Heart left ventricle (tissue), 16 donors: ENCODE results near the gene SUMO3. TPM values are rescaled to one million over a fixed set of nuclear protein-coding genes. Genes with fewer than 3 reads are reported as not detected.
A peak's percentile ranks its signal among the peaks of the same experiment; 100 is the strongest.

ENCODE experiments used
- ATAC-seq, 4 donors: fragments of 200-7000 bp; cut with Tn5 transposase; one replicate each; pipeline ENCODE4 v1.9.1; 2020 to 2022; ENCODE audit warnings: moderate library complexity in 4 of 4, mild to moderate bottlenecking in 3 of 4, moderate number of reproducible peaks in 1 of 4
- DNase-seq, 5 donors: peaks; one replicate each; pipeline ENCODE4 v3.0.0-alpha.2; 2020
- H3K27ac ChIP-seq, 12 donors: fragments of 200-600 bp; sonication (generic) in 4 of 12; one replicate each; pipeline versions ENCODE4 v1.5.0 to v1.8.0; 2016 to 2022; ENCODE audit warnings: mild to moderate bottlenecking in 2 of 12
- H3K27me3 ChIP-seq, 9 donors: fragments of 200-600 bp; sonication (generic) in 2 of 9; one replicate each; pipeline versions ENCODE4 v1.5.1 to v1.8.0; 2016 to 2022; ENCODE audit warnings: mild to moderate bottlenecking in 3 of 9
- H3K36me3 ChIP-seq, 9 donors: fragments of 200-600 bp; sonication (generic) in 2 of 9; one replicate each; pipeline versions ENCODE4 v1.5.0 to v1.8.0; 2018 to 2022; ENCODE audit warnings: mild to moderate bottlenecking in 2 of 9
- H3K4me1 ChIP-seq, 12 donors: fragments of 200-600 bp; sonication (generic) in 4 of 12; one replicate each; pipeline versions ENCODE4 v1.5.0 to v1.8.0; 2016 to 2022; ENCODE audit warnings: mild to moderate bottlenecking in 3 of 12
- H3K4me3 ChIP-seq, 12 donors: fragments of 200-600 bp; sonication (generic) in 4 of 12; one replicate each; pipeline versions ENCODE4 v1.5.0 to v1.8.0; 2017 to 2022; ENCODE audit warnings: mild to moderate bottlenecking in 9 of 12, moderate library complexity in 4 of 12
- H3K9me3 ChIP-seq, 12 donors: fragments of 200-600 bp; sonication (generic) in 4 of 12; one replicate each; pipeline versions ENCODE4 v1.5.0 to v1.8.0; 2016 to 2022; ENCODE audit warnings: mild to moderate bottlenecking in 1 of 12
- POLR2A ChIP-seq, 2 donors: fragments of 450-650 bp; IDR thresholded peaks; one replicate each; pipeline ENCODE4 v1.6.1; 2017; ENCODE audit warnings: antibody characterized with exemption in 2 of 2, mild to moderate bottlenecking in 2 of 2, moderate library complexity in 2 of 2
- WGBS, 4 donors: extraction: QIAGEN DNeasy Blood & Tissue Kit in 2 of 4; methylation state at CpG; one replicate each; pipeline versions ENCODE4 v1.1.5 to v1.1.7; 2013 to 2018; 5-methylcytosine and 5-hydroxymethylcytosine counted together
- intact Hi-C, 10 donors: fragments of 100-400 bp; cut with DNase I; formaldehyde crosslinking; loops; one replicate each; pipeline versions ENCODE4 v1.11.1 to v1.14.2; 2022
- polyA plus RNA-seq, 2 donors: library from polyadenylated mRNA; stranded (reverse); fragments of 200-250 nt; gene quantifications; one replicate each; pipeline ENCODE4 v1.2.3, GENCODE V29; 2013
- total RNA-seq, 9 donors: library from RNA; depleted of rRNA in 2 of 9; stranded (reverse); fragments of >200 nt in 2 of 9; fragmentation: NEBNext Ultra II Directional in 3 of 9; extraction: Animal tissue kit (Norgen Biotek cat#: 25700) in 3 of 9; gene quantifications; one replicate each; pipeline versions ENCODE4 v1.1.0 to v1.2.4, GENCODE V29; 2016 to 2023
- TF ChIP-seq, protein P1 (sequence below), 12 donors: fragments of 200-600 bp; sonication (generic) in 4 of 12; IDR thresholded peaks; one replicate each; pipeline versions ENCODE4 v1.5.0 to v1.8.0; 2018 to 2022; ENCODE audit warnings: antibody characterized with exemption in 12 of 12, mild to moderate bottlenecking in 5 of 12
- donor health status: ischemic (EF 13 %, LVEDD 7.1; RV severe dilation, severe dysfunction).
- donor health status: healthy with polysubstance abuse.
- donor health status: DM: no; HTN: yes; CAD: no.
- donor health status: DM: no; HTN: no; CAD: no.
- donor health status: ischemic (EF 25% LVEDD 6.9; RV normal size, moderate dysfunction).
- donor health status: ischemic (EF 25% LVEDD 5.7; RV mildly dilated, moderate dysfunction).
- donor health status: healthy.
- donor health status: DM: yes; HTN: yes; CAD: no.
- donor health status: ischemic (EF 35%, LVEDD 5.7; RV mildly dilated, moderate dysfunction).
- donor health status: nonischemic (EF 11% LVEDD 7.7; RV severe dilation, severe dysfunction).
- donor health status: DM: yes; HTN: yes; CAD: no.
- donor health status: PGD.
- donor health status: ischemic (EF 29% LVEDD 5.4; RV normal size, mild dysfunction).
- donor health status: nonischemic (EF 23%, LVEDD 6.1; RV moderate dilation, normal function).

Gene SUMO3
- total and polyA plus RNA-seq, 11 donors = 22.0 to 108 (median 78.1) TPM

DNA sequence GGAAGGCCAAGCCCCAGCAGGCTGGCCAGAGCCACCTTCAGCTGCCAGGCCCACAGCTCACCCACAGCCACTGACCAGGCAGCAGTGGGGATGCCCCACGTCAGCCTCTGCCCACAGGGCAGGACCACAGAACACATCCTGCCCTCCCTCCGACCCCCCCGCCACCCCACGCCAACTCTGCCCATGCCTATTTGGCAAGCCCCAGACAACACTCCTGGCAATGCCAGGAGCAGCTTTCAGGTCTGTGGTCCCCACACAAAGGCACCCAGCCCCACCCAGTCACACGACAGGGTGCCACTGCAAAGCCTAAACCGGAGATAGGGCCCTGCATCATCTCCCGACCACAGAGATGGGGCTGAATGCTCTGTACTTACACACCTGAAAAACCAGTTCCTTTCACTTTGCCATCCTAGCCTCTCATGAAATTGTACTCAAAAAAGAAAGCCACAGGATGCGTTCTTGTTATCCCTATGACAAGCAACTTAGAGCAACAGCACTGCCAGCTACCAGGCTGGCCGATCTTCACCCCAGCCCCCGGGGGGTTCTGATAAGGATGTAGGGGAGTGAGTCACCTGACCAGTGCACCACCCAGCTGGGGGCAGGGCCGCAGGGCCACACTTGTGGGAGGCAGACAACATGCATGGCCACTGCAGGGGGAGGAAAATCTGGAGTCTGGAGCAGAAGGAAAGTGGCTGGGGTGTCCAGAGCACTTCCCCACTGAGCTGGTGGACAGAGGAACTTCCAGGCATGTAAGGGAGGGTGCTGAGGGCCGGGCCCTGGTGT lies 52.4 kb downstream of the SUMO3 start:
- DNase-seq = no peak
- no peaks in the 10 kb centered on the region for H3K27me3 ChIP-seq
- TF ChIP-seq, protein P1, sequence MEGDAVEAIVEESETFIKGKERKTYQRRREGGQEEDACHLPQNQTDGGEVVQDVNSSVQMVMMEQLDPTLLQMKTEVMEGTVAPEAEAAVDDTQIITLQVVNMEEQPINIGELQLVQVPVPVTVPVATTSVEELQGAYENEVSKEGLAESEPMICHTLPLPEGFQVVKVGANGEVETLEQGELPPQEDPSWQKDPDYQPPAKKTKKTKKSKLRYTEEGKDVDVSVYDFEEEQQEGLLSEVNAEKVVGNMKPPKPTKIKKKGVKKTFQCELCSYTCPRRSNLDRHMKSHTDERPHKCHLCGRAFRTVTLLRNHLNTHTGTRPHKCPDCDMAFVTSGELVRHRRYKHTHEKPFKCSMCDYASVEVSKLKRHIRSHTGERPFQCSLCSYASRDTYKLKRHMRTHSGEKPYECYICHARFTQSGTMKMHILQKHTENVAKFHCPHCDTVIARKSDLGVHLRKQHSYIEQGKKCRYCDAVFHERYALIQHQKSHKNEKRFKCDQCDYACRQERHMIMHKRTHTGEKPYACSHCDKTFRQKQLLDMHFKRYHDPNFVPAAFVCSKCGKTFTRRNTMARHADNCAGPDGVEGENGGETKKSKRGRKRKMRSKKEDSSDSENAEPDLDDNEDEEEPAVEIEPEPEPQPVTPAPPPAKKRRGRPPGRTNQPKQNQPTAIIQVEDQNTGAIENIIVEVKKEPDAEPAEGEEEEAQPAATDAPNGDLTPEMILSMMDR (IDR thresholded peaks at IDR 0.05) = no peak
- TF ChIP-seq POLR2A (IDR thresholded peaks at IDR 0.05) = no peak
- H3K27ac ChIP-seq = no peak overlapping the region
- intact Hi-C loops = no loop called here
- peak in 2 of 4 donors; percentile 7 to 13 for ATAC-seq
- H3K4me1 ChIP-seq = peaks cover 0 to 7% (median 0%) of the 10 kb centered on the region in 12 donors
- H3K4me3 ChIP-seq = no peak overlapping the region
- WGBS, 4 donors = 45 to 54% (median 51%) methylated on average over 11 to 12 of the region's 12 CpGs
- no peaks in the 10 kb centered on the region for H3K9me3 ChIP-seq
- peaks cover 0 to 21% (median 15%) of the 10 kb centered on the region in 9 donors for H3K36me3 ChIP-seq

DNA sequence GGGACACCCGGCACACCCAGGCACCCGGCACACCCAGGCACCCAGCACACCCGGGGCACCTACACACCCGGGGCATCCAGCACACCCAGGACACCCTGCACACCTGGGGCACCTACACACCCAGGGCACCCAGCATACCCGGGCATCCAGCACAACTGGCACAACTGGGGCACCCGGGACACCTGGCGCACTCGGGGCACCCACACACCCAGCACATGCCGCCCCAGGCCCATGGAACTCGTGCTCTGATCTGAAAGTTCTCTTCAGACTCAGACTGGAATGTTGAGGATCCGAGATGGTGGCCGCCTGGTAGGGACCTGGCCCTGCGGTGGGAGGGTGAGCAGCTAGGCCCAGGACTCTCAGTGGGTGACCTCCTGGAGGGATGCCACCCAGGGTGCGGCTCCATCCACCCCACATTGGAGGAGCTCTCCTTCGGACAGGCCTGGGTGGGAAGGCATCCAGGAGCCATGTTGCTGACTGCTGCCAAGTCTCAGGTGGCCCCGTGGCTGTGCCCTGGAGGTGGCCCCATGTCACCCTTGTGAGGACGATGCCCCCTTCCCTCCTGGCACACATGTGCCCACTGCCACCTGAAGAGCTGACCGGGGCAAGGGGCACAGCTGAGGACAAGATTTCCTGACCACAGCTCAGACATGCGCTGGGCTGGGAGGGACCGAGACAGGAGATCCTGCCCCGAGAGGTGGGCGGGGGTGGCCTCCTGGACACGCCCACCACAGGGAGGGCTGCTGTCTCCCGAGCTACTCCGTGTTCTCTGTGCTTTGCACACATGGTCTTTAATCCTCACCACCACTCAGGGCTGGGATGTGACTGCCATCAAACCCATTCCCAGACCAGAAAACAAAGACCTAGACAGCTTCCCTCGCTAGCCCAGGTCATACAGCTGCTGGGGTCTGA lies 53.3 kb downstream of the SUMO3 start:
- H3K27ac ChIP-seq = no peak overlapping the region
- intact Hi-C loops = no loop called here
- no peak for TF ChIP-seq POLR2A (IDR thresholded peaks at IDR 0.05)
- TF ChIP-seq, protein P1 (IDR thresholded peaks at IDR 0.05) = no peak
- H3K4me3 ChIP-seq = no peak overlapping the region
- H3K4me1 ChIP-seq = peaks cover 0 to 7% (median 0%) of the 10 kb centered on the region in 12 donors
- peaks cover 0 to 13% (median 6%) of the 10 kb centered on the region in 9 donors for H3K36me3 ChIP-seq
- WGBS, 4 donors = 65 to 82% (median 80%) methylated on average over 14 to 26 of the region's 26 CpGs
- no peak for ATAC-seq
- H3K9me3 ChIP-seq = no peaks in the 10 kb centered on the region
- no peaks in the 10 kb centered on the region for H3K27me3 ChIP-seq
- peak in 1 of 5 donors; percentile 58 for DNase-seq

DNA sequence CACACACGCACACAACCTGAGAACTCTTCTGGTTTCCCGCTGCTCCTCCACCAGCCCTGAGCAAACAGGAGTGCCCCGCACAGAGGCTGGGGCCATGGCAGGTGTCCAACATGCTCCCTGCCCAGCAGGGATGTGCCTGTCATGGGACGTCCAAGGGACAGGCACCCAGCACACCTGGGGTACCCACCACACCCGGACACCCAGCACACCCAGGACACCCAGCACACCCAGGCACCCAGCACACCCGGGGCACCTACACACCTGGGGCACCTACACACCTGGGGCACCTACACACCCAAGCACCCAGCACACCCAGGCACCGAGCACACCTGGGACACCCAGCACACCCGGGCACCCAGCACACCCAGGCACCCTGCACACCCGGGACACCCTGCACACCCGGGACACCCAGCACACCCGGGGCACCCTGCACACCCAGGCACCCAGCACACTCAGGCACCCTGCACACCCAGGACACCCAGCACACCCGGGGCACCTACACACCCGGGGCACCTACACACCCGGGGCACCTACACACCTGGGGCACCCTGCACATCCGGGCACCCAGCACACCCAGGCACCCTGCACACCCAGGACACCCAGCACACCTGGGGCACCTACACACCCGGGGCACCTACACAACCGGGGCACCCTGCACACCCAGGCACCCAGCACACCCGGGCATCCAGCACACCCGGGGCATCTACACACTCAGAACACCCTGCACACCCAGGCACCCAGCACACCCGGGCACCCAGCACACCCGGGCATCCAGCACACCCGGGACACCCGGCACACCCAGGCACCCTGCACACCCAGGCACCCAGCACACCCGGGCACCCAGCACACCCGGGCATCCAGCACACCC lies 54.2 kb downstream of the SUMO3 start:
- no peaks in the 10 kb centered on the region for H3K27me3 ChIP-seq
- peaks cover 0 to 6% (median 0%) of the 10 kb centered on the region in 9 donors for H3K36me3 ChIP-seq
- ATAC-seq (no peak), DNase-seq (peak in 1 of 5 donors; percentile 45)
- no peaks in the 10 kb centered on the region for H3K9me3 ChIP-seq
- H3K4me1 ChIP-seq = peaks cover 0 to 7% (median 0%) of the 10 kb centered on the region in 12 donors
- TF ChIP-seq, protein P1 (IDR thresholded peaks at IDR 0.05) = no peak
- no peak for TF ChIP-seq POLR2A (IDR thresholded peaks at IDR 0.05)
- H3K27ac ChIP-seq = no peak overlapping the region
- H3K4me3 ChIP-seq = no peak overlapping the region
- WGBS, 4 donors = 84 to 90% (median 85%) methylated on average over 16 to 25 of the region's 25 CpGs
- intact Hi-C loops = no loop called here
